Endothelial cell of umbilical vein (primary cell): ENCODE data around the gene PNCK. TPM values are rescaled to one million over a fixed set of nuclear protein-coding genes. Genes with fewer than 3 reads are reported as not detected.

Experiments
- BruUV-seq: library from RNA; stranded (reverse); fragments of 400-500 nt; replicated peaks from 2 replicates; lab custom pipeline; 2021; lab: Mats Ljungman, UMichigan
- CTCF ChIA-PET: fragments of 300-600, 350-600 bp; sonication (Branson Sonifier 250); formaldehyde crosslinking; loops from one replicate; lab custom pipeline; 2021; ENCODE audit warnings: antibody characterized with exemption, inconsistent platforms; lab: Charles Lee
- POLR2A ChIA-PET: fragments of 300-600, 350-600 bp; sonication (Branson Sonifier 250); formaldehyde crosslinking; loops from one replicate; lab custom pipeline; 2021; ENCODE audit warnings: antibody characterized with exemption, inconsistent platforms; lab: Charles Lee
- DNase-seq: peaks from one replicate; pipeline ENCODE4 v3.0.0-alpha.2; 2011; ENCODE audit warnings: low read depth, low spot score
- FAIRE-seq: peaks from 2 replicates; lab custom pipeline; 2011; peaks lifted over from hg19 to GRCh38; lab: Jason Lieb, UNC
- H2AFZ ChIP-seq: 2 replicates; pipeline ENCODE4 v1.6.0; 2012; ENCODE audit warnings: low read depth, low read length, control low read depth, inconsistent platforms
- H3K27ac ChIP-seq: 2 replicates; pipeline ENCODE4 v1.5.1; 2011; ENCODE audit warnings: low read depth, mild to moderate bottlenecking, control low read depth, low read length, moderate library complexity; ENCODE audit not compliant: insufficient read depth
- H3K27me3 ChIP-seq, 2 experiments: 2 replicates each; pipeline versions ENCODE4 v1.6.0 to v1.6.1; 2011; ENCODE audit warnings: low read length in 2 of 2, mixed read lengths in 1 of 2; ENCODE audit not compliant: control insufficient read depth in 2 of 2, insufficient read depth in 2 of 2
- H3K36me3 ChIP-seq, 2 experiments: 2 replicates in 1 of 2; 3 replicates in 1 of 2; pipeline ENCODE4 v1.5.1; 2011; ENCODE audit warnings: low read length in 2 of 2, mild to moderate bottlenecking in 1 of 2, moderate library complexity in 1 of 2; ENCODE audit not compliant: control insufficient read depth in 2 of 2, insufficient read depth in 2 of 2; ENCODE audit errors: extremely low read depth in 1 of 2
- H3K4me1 ChIP-seq: 3 replicates; pipeline ENCODE4 v1.5.1; 2011; ENCODE audit warnings: mild to moderate bottlenecking, low read length; ENCODE audit not compliant: control insufficient read depth, insufficient read depth; ENCODE audit errors: extremely low read depth
- H3K4me2 ChIP-seq: 2 replicates; pipeline ENCODE4 v1.6.1; 2011; ENCODE audit warnings: low read length, control low read depth, mixed read lengths; ENCODE audit not compliant: insufficient read depth
- H3K4me3 ChIP-seq, 3 experiments: fragments of 200-600 bp in 1 of 3; sonication (generic), shearing (Covaris generic) in 1 of 3; replicated peaks in 1 of 3; 2 replicates each; pipeline ENCODE4 v1.5.1; 2011 to 2016; ENCODE audit warnings: control low read depth in 3 of 3, low read length in 3 of 3, mild to moderate bottlenecking in 2 of 3, inconsistent platforms in 1 of 3, low read depth in 1 of 3, moderate library complexity in 1 of 3; ENCODE audit not compliant: insufficient read depth in 1 of 3
- H3K79me2 ChIP-seq: 2 replicates; pipeline ENCODE4 v1.6.0; 2012; ENCODE audit warnings: low read length, inconsistent platforms; ENCODE audit not compliant: control insufficient read depth, insufficient read depth
- H3K9ac ChIP-seq: replicated peaks from 2 replicates; pipeline ENCODE3; 2011; ENCODE audit warnings: low read length, control low read depth; ENCODE audit not compliant: insufficient read depth; ENCODE audit errors: extremely low read depth
- H3K9me1 ChIP-seq: replicated peaks from 3 replicates; pipeline ENCODE4 v1.6.0; 2011; ENCODE audit warnings: mild to moderate bottlenecking, low read length; ENCODE audit not compliant: control insufficient read depth, insufficient read depth; ENCODE audit errors: extremely low read depth
- H3K9me3 ChIP-seq: replicated peaks from 2 replicates; pipeline ENCODE4 v1.5.1; 2012; ENCODE audit warnings: low read length, inconsistent platforms; ENCODE audit not compliant: control insufficient read depth, insufficient read depth
- H4K20me1 ChIP-seq: replicated peaks from 2 replicates; pipeline ENCODE3; 2011; ENCODE audit warnings: mild to moderate bottlenecking, low read length; ENCODE audit not compliant: control insufficient read depth, insufficient read depth; ENCODE audit errors: extremely low read depth
- CTCF ChIP-seq, 2 donors: IDR thresholded peaks; 1 replicate in 1 of 2; 2 replicates in 1 of 2; pipeline ENCODE4 v1.5.1; 2011; ENCODE audit warnings: low read length in 2 of 2, mild to moderate bottlenecking in 2 of 2, moderate library complexity in 2 of 2, control low read depth in 1 of 2, inconsistent platforms in 1 of 2, low read depth in 1 of 2; ENCODE audit not compliant: insufficient read depth in 1 of 2; ENCODE audit errors: extremely low read depth in 1 of 2
- EZH2 ChIP-seq: IDR thresholded peaks from 2 replicates; pipeline ENCODE4 v1.6.1; 2012; ENCODE audit warnings: borderline replicate concordance, low read depth, mild to moderate bottlenecking, moderate library complexity, low read length, inconsistent platforms; ENCODE audit not compliant: severe bottlenecking
- FOS ChIP-seq: IDR thresholded peaks from 2 replicates; pipeline ENCODE4 v1.6.1; 2011; ENCODE audit warnings: mild to moderate bottlenecking, low read length, moderate library complexity, borderline replicate concordance; ENCODE audit not compliant: insufficient read depth
- GATA2 ChIP-seq: IDR thresholded peaks from 2 replicates; pipeline ENCODE4 v1.7.0; 2011; ENCODE audit warnings: low read depth, mild to moderate bottlenecking, moderate library complexity, mixed read lengths, low read length; ENCODE audit not compliant: insufficient read length, insufficient read depth
- JUN ChIP-seq: IDR thresholded peaks from 2 replicates; pipeline ENCODE4 v1.6.1; 2011; ENCODE audit warnings: borderline replicate concordance, low read depth; ENCODE audit not compliant: insufficient read length, insufficient read depth
- MYC ChIP-seq: IDR thresholded peaks from one replicate; pipeline ENCODE4 v1.6.1; 2011; ENCODE audit warnings: mild to moderate bottlenecking, low read depth, low read length
- POLR2A ChIP-seq: IDR thresholded peaks from 2 replicates; pipeline ENCODE4 v1.6.1; 2012; ENCODE audit warnings: low read depth, mild to moderate bottlenecking, control low read depth, low read length
- POLR2AphosphoS5 ChIP-seq: IDR thresholded peaks from 2 replicates; pipeline ENCODE4 v1.6.1; 2012; ENCODE audit warnings: low read depth, mild to moderate bottlenecking, control low read depth, low read length, moderate library complexity; ENCODE audit not compliant: insufficient read depth
- dilution Hi-C: fragments of 300-500 bp; cut with MboI; formaldehyde crosslinking; loops from one replicate; pipeline ENCODE4 v1.15.0; 2019; ENCODE audit warnings: low sequenced_read_pairs; ENCODE audit not compliant: extremely low pct_ligation_motif_present
- intact Hi-C: fragments of 100-400 bp; cut with micrococcal nuclease; formaldehyde crosslinking; loops from one replicate; pipeline ENCODE4 v1.10.0; 2022
- polyA plus RNA-seq, 4 experiments: library from polyadenylated mRNA; depleted of rRNA in 3 of 4; stranded (reverse) in 3 of 4; unstranded in 1 of 4; fragments of >200 nt; gene quantifications; 2 replicates each; pipeline versions ENCODE4 v1.2.1 to v1.2.3, GENCODE V29; 2011 to 2012; ENCODE audit warnings: missing spikeins in 1 of 4
- total RNA-seq: library from RNA; stranded (reverse); gene quantifications from 2 replicates; pipeline ENCODE4 v1.2.3, GENCODE V29; 2021
- TF ChIP-seq, protein P1 (sequence below): IDR thresholded peaks from 2 replicates; pipeline ENCODE4 v1.6.1; 2011; ENCODE audit not compliant: insufficient read depth, insufficient read length

Gene PNCK
- total and polyA plus RNA-seq, 2 donors (not counting 3 experiments of a cell fraction or from before 2014, with no cell fraction given): 0.12 TPM; not detected in 1

GRCh38 chrX:153692611-153693156 is 19.1 kb upstream of the PNCK start:
- Histone ChIP-seq H3K27me3 (no peaks in the 10 kb centered on the region), H4K20me1 (no peaks in the 10 kb centered on the region), H3K9ac (no peak overlapping the region), H3K9me1 (no peaks in the 10 kb centered on the region), H2AFZ (no peak overlapping the region), H3K4me1 (peaks cover 4% of the 10 kb centered on the region), H3K36me3 (peaks cover 0 to 3% of the 10 kb centered on the region in 2 experiments), H3K4me2 (no peak overlapping the region), H3K9me3 (no peaks in the 10 kb centered on the region), H3K27ac (no peak overlapping the region), H3K79me2 (no peaks in the 10 kb centered on the region), H3K4me3 (no peak overlapping the region)
- dilution Hi-C loops (no loop called here), intact Hi-C loops (no loop called here)
- POLR2A ChIA-PET: no interaction called here
- CTCF ChIA-PET: no interaction called here
- DNase-seq: no peak
- TF ChIP-seq POLR2A: no peak
- TF ChIP-seq GATA2: no peak
- TF ChIP-seq JUN: no peak
- no peak for TF ChIP-seq EZH2
- no TSS peak for BruUV-seq
- FAIRE-seq: no peak

GRCh38 chrX:153692003-153692402 is 18.4 kb upstream of the PNCK start:
- no peak overlapping the region for H3K4me2 ChIP-seq
- H3K4me1 ChIP-seq: peaks cover 4% of the 10 kb centered on the region
- no peaks in the 10 kb centered on the region for H4K20me1 ChIP-seq
- H2AFZ ChIP-seq: no peak overlapping the region
- H3K9me3 ChIP-seq: no peaks in the 10 kb centered on the region
- BruUV-seq: no TSS peak
- CTCF ChIA-PET: no interaction called here
- POLR2A ChIA-PET: no interaction called here
- H3K4me3 ChIP-seq: no peak overlapping the region
- dilution Hi-C loops: no loop called here
- TF ChIP-seq FOS (no peak), POLR2AphosphoS5 (no peak), GATA2 (no peak), MYC (no peak), EZH2 (no peak), JUN (no peak), POLR2A (no peak), CTCF (IDR thresholded peaks at IDR 0.05; ENCODE audit: extremely low read depth in 1 of 2, insufficient read depth in 1 of 2, low read depth in 1 of 2, low read length in 2 of 2) (no peak)
- TF ChIP-seq, protein P1, sequence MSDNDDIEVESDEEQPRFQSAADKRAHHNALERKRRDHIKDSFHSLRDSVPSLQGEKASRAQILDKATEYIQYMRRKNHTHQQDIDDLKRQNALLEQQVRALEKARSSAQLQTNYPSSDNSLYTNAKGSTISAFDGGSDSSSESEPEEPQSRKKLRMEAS: no peak
- no peaks in the 10 kb centered on the region for H3K36me3 ChIP-seq
- DNase-seq (no peak), FAIRE-seq (no peak)
- no peaks in the 10 kb centered on the region for H3K27me3 ChIP-seq
- no peaks in the 10 kb centered on the region for H3K9me1 ChIP-seq
- no peak overlapping the region for H3K27ac ChIP-seq
- no peak overlapping the region for H3K9ac ChIP-seq
- intact Hi-C loops: no loop called here
- no peaks in the 10 kb centered on the region for H3K79me2 ChIP-seq
